Liver (tissue), 9 donors: ENCODE measurements around the gene PEX19. TPM values are rescaled to one million over a fixed set of nuclear protein-coding genes. Genes with fewer than 3 reads are reported as not detected.

Experiments used
- DNase-seq: peaks from one replicate; pipeline ENCODE4 v3.0.0-alpha.2; 2017; ENCODE audit warnings: low spot score
- H3K27ac ChIP-seq, 2 donors: one replicate each; pipeline ENCODE4 v1.7.0; 2013; ENCODE audit warnings: inconsistent platforms in 2 of 2, low read length in 2 of 2, control low read depth in 1 of 2, low read depth in 1 of 2, mild to moderate bottlenecking in 1 of 2
- H3K27me3 ChIP-seq, 4 donors: one replicate each; pipeline versions ENCODE4 v1.6.1 to v1.7.0; 2013; ENCODE audit warnings: low read length in 3 of 4, inconsistent platforms in 1 of 4, mild to moderate bottlenecking in 1 of 4, moderate library complexity in 1 of 4; ENCODE audit not compliant: control insufficient read depth in 4 of 4, insufficient read depth in 4 of 4
- H3K36me3 ChIP-seq, 4 donors: one replicate each; pipeline versions ENCODE4 v1.6.1 to v1.7.0; 2013; ENCODE audit warnings: low read length in 3 of 4, mild to moderate bottlenecking in 3 of 4, low read depth in 1 of 4, moderate library complexity in 1 of 4; ENCODE audit not compliant: control insufficient read depth in 4 of 4, insufficient read depth in 3 of 4
- H3K4me1 ChIP-seq, 4 donors: one replicate each; pipeline versions ENCODE4 v1.6.1 to v1.7.0; 2013; ENCODE audit warnings: low read length in 3 of 4, mild to moderate bottlenecking in 3 of 4, moderate library complexity in 1 of 4; ENCODE audit not compliant: control insufficient read depth in 4 of 4, insufficient read depth in 4 of 4
- H3K4me3 ChIP-seq, 3 donors: one replicate each; pipeline versions ENCODE4 v1.6.1 to v1.7.0; 2013; ENCODE audit warnings: low read length in 3 of 3, control low read depth in 1 of 3, low read depth in 1 of 3, mild to moderate bottlenecking in 1 of 3
- H3K9ac ChIP-seq, 2 donors: one replicate each; pipeline ENCODE4 v1.7.0; 2013; ENCODE audit warnings: low read length in 2 of 2, mild to moderate bottlenecking in 2 of 2, moderate library complexity in 2 of 2, control low read depth in 1 of 2, low read depth in 1 of 2
- H3K9me3 ChIP-seq, 4 donors: one replicate each; pipeline versions ENCODE4 v1.6.1 to v1.7.0; 2013; ENCODE audit warnings: low read length in 3 of 4; ENCODE audit not compliant: control insufficient read depth in 4 of 4
- EGR1 ChIP-seq, 2 donors: IDR thresholded peaks; 2 replicates each; pipeline ENCODE4 v1.6.1; 2016 to 2018; ENCODE audit warnings: antibody characterized with exemption in 2 of 2, low read depth in 2 of 2
- FOXA1 ChIP-seq: IDR thresholded peaks from 2 replicates; pipeline ENCODE4 v1.6.1; 2016; ENCODE audit warnings: antibody characterized with exemption
- GABPA ChIP-seq, 2 donors: IDR thresholded peaks in 1 of 2; conservative IDR thresholded peaks in 1 of 2; 2 replicates each; pipeline ENCODE4 v1.6.1; 2016; ENCODE audit warnings: antibody characterized with exemption in 2 of 2, mild to moderate bottlenecking in 1 of 2, moderate library complexity in 1 of 2
- HNF4G ChIP-seq: IDR thresholded peaks from 2 replicates; pipeline ENCODE4 v1.6.1; 2016; ENCODE audit warnings: antibody characterized with exemption
- JUND ChIP-seq, 2 donors: IDR thresholded peaks; 2 replicates each; pipeline ENCODE4 v1.6.1; 2016; ENCODE audit warnings: antibody characterized with exemption in 2 of 2
- NR2F2 ChIP-seq: IDR thresholded peaks from 2 replicates; pipeline ENCODE4 v1.6.1; 2016; ENCODE audit warnings: antibody characterized with exemption
- SP1 ChIP-seq: IDR thresholded peaks from 2 replicates; pipeline ENCODE4 v1.6.1; 2018; ENCODE audit warnings: antibody characterized with exemption, mild to moderate bottlenecking
- WGBS: extraction: QIAGEN DNeasy Blood & Tissue Kit; methylation state at CpG from one replicate; pipeline ENCODE4 v1.1.7; 2013; 5-methylcytosine and 5-hydroxymethylcytosine counted together
- polyA plus RNA-seq, 2 donors: library from polyadenylated mRNA; stranded (reverse) in 1 of 2; unstranded in 1 of 2; fragments of 200-250 nt in 1 of 2; fragments of >200 nt in 1 of 2; fragmentation: Nextera tagmentation in 1 of 2; extraction: Ambion mirVana in 1 of 2; gene quantifications; one replicate each; pipeline versions ENCODE4 v1.2.1 to v1.2.3, GENCODE V29; 2013 to 2015
- total RNA-seq, 2 donors: library from RNA; depleted of rRNA; stranded (reverse); fragments of >200 nt; gene quantifications; one replicate each; pipeline ENCODE4 v1.2.3, GENCODE V29; 2014
- TF ChIP-seq, protein P1 (sequence below): fragments of 150-350 bp; IDR thresholded peaks from 2 replicates; pipeline ENCODE4 v1.5.1; 2017; ENCODE audit warnings: improper control_type of control experiment, low read depth, low read length; ENCODE audit not compliant: missing input control
- TF ChIP-seq, protein P2 (sequence below): IDR thresholded peaks from 2 replicates; pipeline ENCODE4 v1.6.1; 2016; ENCODE audit warnings: antibody characterized with exemption
- TF ChIP-seq, protein P3 (sequence below): IDR thresholded peaks from 2 replicates; pipeline ENCODE4 v1.6.1; 2016; ENCODE audit warnings: antibody characterized with exemption
- TF ChIP-seq, protein P4 (sequence below): IDR thresholded peaks from 2 replicates; pipeline ENCODE4 v1.6.1; 2016; ENCODE audit warnings: antibody characterized with exemption
- TF ChIP-seq, protein P5 (sequence below): IDR thresholded peaks from 2 replicates; pipeline ENCODE4 v1.6.1; 2016; ENCODE audit warnings: antibody characterized with exemption, mild to moderate bottlenecking
- donor health status: healthy.
- donor health status: healthy.
- donor health status: healthy.
- donor health status: healthy.
- donor health status: healthy.

The PEX19 gene
- total and polyA plus RNA-seq, 4 donors: 24.8 to 73.9 (median 43.7) TPM

DNA sequence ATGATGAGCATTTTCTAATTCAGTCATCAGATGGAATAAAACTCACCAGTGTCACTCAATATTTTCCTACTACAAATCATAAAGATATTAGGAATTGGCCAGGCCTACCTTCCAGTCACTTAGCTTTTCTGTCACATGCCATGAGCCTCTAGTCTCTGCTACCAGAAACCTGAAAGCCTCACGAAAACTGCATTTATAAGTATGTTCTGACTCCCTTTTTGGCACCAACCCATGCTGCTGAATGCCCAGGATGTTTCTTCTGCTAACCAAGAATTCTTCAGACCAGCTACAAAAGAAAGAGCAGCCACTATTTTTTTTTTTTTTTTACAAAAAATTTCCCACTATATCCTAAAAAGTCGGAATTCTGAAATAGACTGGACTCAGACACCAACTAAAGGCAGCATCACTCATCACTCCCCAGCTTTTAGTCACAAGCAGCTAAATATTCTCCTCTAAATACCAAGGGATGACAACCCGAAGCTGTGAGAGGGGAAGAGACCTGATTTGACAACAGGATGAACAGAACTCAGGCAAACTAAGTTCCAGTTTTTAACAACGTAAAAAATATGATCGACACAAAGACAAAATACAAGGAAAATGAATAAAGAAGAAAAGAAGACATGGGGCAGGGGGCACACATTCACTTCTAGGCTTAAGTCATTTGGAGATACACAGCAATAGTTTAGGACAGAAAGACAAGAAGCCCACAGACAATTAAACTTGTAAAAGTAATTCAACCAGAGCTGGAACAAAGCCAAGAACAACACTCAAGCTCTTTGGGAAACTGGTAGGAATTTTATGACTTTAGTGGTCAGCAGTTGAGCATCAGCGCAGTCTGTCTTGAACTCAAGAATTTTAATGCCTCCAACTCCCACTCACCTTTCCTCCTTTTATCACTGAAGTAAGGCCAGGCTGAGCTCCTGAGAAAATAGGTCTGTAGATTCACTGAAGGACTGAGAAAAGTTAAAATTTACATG lies 24.2 kb downstream of the PEX19 start (continued):
- TF ChIP-seq, protein P1, sequence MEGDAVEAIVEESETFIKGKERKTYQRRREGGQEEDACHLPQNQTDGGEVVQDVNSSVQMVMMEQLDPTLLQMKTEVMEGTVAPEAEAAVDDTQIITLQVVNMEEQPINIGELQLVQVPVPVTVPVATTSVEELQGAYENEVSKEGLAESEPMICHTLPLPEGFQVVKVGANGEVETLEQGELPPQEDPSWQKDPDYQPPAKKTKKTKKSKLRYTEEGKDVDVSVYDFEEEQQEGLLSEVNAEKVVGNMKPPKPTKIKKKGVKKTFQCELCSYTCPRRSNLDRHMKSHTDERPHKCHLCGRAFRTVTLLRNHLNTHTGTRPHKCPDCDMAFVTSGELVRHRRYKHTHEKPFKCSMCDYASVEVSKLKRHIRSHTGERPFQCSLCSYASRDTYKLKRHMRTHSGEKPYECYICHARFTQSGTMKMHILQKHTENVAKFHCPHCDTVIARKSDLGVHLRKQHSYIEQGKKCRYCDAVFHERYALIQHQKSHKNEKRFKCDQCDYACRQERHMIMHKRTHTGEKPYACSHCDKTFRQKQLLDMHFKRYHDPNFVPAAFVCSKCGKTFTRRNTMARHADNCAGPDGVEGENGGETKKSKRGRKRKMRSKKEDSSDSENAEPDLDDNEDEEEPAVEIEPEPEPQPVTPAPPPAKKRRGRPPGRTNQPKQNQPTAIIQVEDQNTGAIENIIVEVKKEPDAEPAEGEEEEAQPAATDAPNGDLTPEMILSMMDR: no peak

DNA sequence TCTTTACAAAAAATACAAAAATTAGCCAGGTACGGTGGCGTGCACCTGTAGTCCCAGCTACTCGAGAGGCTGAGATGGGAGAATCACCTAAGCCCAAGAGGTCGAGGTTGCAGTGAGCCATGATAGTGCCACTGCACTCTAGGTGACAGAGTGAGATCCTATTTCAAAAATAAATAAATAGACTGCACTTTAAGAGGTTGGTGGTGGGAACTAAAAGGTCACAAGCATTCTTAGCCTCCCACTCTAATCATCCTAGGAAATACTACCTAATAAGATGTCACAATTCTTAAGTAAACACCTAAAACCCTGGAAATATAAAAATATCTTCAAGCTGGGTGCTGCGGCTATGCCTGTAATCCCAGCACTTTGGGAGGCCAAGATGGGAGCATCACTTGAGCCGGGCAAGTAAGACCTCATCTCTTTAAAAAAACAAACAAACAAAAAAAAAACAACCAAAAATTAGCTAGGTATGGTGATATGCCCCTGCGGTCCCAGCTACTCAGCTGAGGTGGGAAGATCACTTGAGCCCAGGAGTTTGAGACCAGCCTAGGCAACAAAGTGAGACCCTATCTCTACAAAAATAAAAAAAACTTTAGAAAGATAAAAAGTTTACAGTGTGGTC lies 26.6 kb downstream of the PEX19 start:
- DNase-seq: no peak
- H3K36me3 ChIP-seq: peaks cover 0 to 4% (median 3%) of the 10 kb centered on the region in 4 donors
- TF ChIP-seq GABPA (IDR thresholded peaks at IDR 0.05 in 1 of 2, conservative IDR thresholded peaks at IDR 0.05 in 1 of 2): no peak
- TF ChIP-seq JUND (IDR thresholded peaks at IDR 0.05): no peak
- TF ChIP-seq, protein P2, sequence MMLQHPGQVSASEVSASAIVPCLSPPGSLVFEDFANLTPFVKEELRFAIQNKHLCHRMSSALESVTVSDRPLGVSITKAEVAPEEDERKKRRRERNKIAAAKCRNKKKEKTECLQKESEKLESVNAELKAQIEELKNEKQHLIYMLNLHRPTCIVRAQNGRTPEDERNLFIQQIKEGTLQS: no peak
- no peak overlapping the region for H3K4me3 ChIP-seq
- H3K27ac ChIP-seq: no peak overlapping the region
- WGBS: 93% methylated on average over 7 of the region's 7 CpGs
- no peak overlapping the region for H3K9ac ChIP-seq
- H3K9me3 ChIP-seq: no peaks in the 10 kb centered on the region
- peaks cover 13 to 58% (median 37%) of the 10 kb centered on the region in 4 donors for H3K4me1 ChIP-seq
- H3K27me3 ChIP-seq: no peaks in the 10 kb centered on the region

DNA sequence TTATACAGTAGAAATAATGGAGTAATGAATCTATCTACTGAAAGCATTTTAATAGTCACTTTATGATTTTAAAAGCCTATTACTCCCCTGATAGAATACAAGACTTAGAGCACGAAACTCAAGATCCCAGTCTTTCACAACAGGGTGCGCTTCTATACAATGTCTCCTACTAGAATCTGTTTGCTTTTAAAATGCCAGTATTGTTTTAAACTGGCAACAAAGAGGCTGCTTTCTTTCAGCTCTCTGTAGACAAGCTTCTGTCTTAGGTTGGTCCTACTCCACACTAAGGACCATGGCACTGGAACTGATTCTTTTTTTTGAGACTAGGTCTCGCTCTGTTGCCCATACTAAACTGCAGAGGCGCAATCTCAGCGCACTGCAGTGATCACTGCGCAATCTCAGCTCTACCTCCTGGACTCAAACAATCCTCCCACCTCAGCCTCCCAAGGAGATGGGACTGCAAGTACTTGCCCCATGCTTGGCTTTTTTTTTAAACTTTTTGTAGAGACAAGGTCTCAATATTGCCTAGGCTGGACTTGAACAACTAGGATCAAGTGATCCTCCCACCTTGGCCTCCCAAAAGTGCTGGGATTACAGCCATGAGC lies 27.4 kb downstream of the PEX19 start:
- H3K4me1 ChIP-seq: peaks cover 13 to 52% (median 39%) of the 10 kb centered on the region in 4 donors
- TF ChIP-seq JUND (IDR thresholded peaks at IDR 0.05): no peak
- TF ChIP-seq EGR1 (IDR thresholded peaks at IDR 0.05; ENCODE audit: low read depth in 2 of 2): no peak
- TF ChIP-seq, protein P3, sequence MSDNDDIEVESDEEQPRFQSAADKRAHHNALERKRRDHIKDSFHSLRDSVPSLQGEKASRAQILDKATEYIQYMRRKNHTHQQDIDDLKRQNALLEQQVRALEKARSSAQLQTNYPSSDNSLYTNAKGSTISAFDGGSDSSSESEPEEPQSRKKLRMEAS: no peak
- H3K27me3 ChIP-seq: no peaks in the 10 kb centered on the region
- H3K36me3 ChIP-seq: peaks cover 0 to 4% (median 4%) of the 10 kb centered on the region in 4 donors
- DNase-seq: no peak
- no peaks in the 10 kb centered on the region for H3K9me3 ChIP-seq
- H3K4me3 ChIP-seq: no peak overlapping the region
- no peak overlapping the region for H3K9ac ChIP-seq
- H3K27ac ChIP-seq: peak overlapping the region in 1 of 2 donors; percentile 26
- WGBS: 97% methylated on average over 6 of the region's 6 CpGs

DNA sequence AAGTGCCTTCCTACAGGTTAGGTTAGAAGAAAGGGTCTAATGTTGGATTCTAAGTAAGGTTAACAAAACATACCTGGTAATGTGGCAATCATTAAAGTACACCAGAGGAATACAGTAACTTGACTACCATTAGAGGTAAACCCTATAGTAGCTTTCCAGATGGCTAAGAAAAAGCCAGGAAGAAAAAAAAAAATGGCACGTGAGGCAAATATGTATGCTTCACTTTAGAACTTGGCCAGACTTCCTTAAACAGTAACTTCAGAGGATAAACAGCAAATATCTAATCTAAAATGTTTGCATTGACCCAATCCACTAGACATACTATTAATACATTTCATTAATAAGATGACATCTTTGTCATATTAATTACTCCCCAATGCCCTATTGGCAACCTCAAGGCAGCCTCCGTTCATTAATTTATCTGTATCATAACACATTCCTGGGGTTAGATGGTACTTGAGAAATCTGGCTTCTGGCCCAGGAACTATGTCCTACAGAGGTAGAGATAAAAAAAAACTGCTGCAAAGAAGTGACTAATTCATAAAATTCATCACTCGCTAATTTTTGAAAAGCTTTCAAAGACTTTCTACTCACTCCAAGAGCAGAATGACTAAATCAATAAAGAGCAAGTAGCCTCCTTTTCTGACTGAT lies 28.4 kb downstream of the PEX19 start:
- WGBS: 46% methylated on average over 3 of the region's 3 CpGs
- TF ChIP-seq, protein P3: no peak
- TF ChIP-seq, protein P4, sequence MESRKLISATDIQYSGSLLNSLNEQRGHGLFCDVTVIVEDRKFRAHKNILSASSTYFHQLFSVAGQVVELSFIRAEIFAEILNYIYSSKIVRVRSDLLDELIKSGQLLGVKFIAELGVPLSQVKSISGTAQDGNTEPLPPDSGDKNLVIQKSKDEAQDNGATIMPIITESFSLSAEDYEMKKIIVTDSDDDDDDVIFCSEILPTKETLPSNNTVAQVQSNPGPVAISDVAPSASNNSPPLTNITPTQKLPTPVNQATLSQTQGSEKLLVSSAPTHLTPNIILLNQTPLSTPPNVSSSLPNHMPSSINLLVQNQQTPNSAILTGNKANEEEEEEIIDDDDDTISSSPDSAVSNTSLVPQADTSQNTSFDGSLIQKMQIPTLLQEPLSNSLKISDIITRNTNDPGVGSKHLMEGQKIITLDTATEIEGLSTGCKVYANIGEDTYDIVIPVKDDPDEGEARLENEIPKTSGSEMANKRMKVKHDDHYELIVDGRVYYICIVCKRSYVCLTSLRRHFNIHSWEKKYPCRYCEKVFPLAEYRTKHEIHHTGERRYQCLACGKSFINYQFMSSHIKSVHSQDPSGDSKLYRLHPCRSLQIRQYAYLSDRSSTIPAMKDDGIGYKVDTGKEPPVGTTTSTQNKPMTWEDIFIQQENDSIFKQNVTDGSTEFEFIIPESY: no peak
- TF ChIP-seq JUND (IDR thresholded peaks at IDR 0.05) (no peak), SP1 (no peak), EGR1 (IDR thresholded peaks at IDR 0.05; ENCODE audit: low read depth in 2 of 2) (no peak), GABPA (IDR thresholded peaks at IDR 0.05 in 1 of 2, conservative IDR thresholded peaks at IDR 0.05 in 1 of 2) (no peak), FOXA1 (no peak), HNF4G (no peak), NR2F2 (no peak)
- TF ChIP-seq, protein P5, sequence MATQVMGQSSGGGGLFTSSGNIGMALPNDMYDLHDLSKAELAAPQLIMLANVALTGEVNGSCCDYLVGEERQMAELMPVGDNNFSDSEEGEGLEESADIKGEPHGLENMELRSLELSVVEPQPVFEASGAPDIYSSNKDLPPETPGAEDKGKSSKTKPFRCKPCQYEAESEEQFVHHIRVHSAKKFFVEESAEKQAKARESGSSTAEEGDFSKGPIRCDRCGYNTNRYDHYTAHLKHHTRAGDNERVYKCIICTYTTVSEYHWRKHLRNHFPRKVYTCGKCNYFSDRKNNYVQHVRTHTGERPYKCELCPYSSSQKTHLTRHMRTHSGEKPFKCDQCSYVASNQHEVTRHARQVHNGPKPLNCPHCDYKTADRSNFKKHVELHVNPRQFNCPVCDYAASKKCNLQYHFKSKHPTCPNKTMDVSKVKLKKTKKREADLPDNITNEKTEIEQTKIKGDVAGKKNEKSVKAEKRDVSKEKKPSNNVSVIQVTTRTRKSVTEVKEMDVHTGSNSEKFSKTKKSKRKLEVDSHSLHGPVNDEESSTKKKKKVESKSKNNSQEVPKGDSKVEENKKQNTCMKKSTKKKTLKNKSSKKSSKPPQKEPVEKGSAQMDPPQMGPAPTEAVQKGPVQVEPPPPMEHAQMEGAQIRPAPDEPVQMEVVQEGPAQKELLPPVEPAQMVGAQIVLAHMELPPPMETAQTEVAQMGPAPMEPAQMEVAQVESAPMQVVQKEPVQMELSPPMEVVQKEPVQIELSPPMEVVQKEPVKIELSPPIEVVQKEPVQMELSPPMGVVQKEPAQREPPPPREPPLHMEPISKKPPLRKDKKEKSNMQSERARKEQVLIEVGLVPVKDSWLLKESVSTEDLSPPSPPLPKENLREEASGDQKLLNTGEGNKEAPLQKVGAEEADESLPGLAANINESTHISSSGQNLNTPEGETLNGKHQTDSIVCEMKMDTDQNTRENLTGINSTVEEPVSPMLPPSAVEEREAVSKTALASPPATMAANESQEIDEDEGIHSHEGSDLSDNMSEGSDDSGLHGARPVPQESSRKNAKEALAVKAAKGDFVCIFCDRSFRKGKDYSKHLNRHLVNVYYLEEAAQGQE: no peak
- Histone ChIP-seq H3K27me3 (no peaks in the 10 kb centered on the region), H3K9me3 (no peaks in the 10 kb centered on the region), H3K36me3 (peaks cover 0 to 4% (median 4%) of the 10 kb centered on the region in 4 donors), H3K27ac (no peak overlapping the region), H3K4me1 (peaks cover 13 to 57% (median 44%) of the 10 kb centered on the region in 4 donors), H3K4me3 (no peak overlapping the region), H3K9ac (no peak overlapping the region)
- DNase-seq: no peak
